Sigmoid colon (tissue), 4 donors: ENCODE results near the gene PARP2.

Experiments
- EP300 ChIP-seq, 4 donors: sonication (generic); formaldehyde crosslinking; IDR thresholded peaks; one replicate each; pipeline ENCODE4 v1.6.1; 2017; ENCODE audit warnings: antibody characterized with exemption in 4 of 4
- POLR2A ChIP-seq, 2 donors: fragments of 450-650 bp; IDR thresholded peaks; one replicate each; pipeline ENCODE4 v1.6.1; 2016; ENCODE audit warnings: antibody characterized with exemption in 2 of 2, mild to moderate bottlenecking in 2 of 2, moderate library complexity in 2 of 2

DNA sequence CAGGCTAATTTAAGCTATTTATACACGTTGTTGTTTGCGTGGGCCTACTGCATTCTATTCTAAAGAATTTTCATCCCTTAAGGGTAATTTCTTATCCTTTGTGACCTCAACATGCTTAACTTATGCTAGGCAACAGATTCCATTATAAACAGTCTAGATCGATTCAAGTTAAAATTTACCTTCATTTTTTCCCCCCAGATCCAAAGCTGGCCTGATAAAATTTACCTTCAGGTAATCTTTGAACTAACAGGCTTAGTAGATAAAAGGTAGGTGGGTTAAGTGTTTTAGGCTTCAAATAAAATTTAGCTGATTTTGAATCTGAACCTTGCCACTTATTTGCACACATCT lies 10.0 kb upstream of the PARP2 start:
- no peak for TF ChIP-seq POLR2A (IDR thresholded peaks at IDR 0.05)
- no peak for TF ChIP-seq EP300 (IDR thresholded peaks at IDR 0.05)
